ENCODE measurements around the gene NRP1.

NRP1 gene

DNA sequence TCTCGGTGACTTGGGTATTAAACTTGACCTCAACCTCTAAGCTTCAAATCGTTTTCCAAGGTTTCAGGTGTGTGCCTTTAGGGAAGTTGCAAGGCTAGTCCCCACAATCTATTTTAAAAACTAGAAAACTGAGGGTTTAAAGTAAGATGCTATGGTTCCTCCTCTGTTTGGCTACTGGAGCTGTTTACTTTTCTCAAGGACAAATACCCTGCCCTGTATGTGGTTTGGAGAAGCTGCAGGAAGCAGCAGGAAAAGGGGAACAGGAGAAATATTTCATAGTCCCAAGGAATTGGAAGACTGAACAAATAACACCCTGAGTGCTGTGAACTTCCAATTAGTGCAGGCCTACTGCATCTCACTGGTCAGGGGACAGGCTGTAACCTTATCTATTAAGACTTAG is 135.9 kb downstream of the NRP1 start:
- ATAC-seq (ENCODE audit: low read depth), result no peak
- Histone ChIP-seq H3K4me1 (ENCODE audit: insufficient read depth, poor library complexity, severe bottlenecking) (peaks cover 15% of the 10 kb centered on the region), H3K9me3 (ENCODE audit: severe bottlenecking) (no peaks in the 10 kb centered on the region)

DNA sequence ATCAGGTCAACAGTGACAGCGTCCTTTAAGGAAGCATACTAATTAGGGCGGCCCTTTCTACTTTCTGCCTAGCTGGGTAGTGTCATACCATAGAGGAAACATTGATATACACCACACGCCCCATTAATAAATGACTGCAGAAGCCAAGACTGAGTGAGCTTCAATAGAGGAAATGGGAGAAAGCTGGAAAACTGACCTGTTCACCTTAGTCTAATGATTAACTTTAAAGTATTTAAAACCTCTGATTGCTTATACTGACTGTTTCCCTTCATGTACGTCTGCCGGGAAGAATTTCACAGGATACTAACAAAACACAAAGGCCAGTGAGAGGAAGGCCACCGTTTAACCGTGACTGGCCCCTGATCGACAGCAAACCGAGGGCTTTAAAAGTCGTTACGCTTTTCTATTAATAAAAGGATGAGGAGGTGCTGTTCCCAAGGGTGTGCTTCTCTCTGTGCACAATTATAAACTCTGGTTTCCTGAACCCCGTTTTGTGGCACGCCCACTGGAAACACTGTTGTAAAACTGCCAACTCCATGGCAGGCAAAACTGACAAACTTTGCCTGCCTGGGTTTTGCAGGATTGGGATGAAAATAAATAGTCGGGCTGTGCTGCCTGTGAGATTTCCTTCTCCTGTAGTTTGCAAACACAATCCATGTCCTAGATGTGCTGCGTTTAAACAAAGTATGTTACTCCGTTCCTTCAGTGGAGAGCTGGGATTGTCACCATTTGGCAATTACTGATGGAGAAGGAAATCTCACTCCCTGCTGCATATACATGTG is 137.6 kb downstream of the NRP1 start:
- Histone ChIP-seq H3K27ac (ENCODE audit: poor library complexity, severe bottlenecking) (no peak overlapping the region), H3K27me3 (ENCODE audit: insufficient read depth, poor library complexity, severe bottlenecking) (no peaks in the 10 kb centered on the region), H3K4me1 (ENCODE audit: insufficient read depth, poor library complexity, severe bottlenecking) (peaks cover 22% of the 10 kb centered on the region), H3K4me3 (ENCODE audit: severe bottlenecking) (no peak overlapping the region), H3K9me3 (ENCODE audit: severe bottlenecking) (no peaks in the 10 kb centered on the region), H3K36me3 (ENCODE audit: low read depth) (peaks cover 79% of the 10 kb centered on the region)
- ATAC-seq (ENCODE audit: low read depth) (no peak), DNase-seq (ENCODE audit: low spot score) (no peak)
- TF ChIP-seq, protein P1, sequence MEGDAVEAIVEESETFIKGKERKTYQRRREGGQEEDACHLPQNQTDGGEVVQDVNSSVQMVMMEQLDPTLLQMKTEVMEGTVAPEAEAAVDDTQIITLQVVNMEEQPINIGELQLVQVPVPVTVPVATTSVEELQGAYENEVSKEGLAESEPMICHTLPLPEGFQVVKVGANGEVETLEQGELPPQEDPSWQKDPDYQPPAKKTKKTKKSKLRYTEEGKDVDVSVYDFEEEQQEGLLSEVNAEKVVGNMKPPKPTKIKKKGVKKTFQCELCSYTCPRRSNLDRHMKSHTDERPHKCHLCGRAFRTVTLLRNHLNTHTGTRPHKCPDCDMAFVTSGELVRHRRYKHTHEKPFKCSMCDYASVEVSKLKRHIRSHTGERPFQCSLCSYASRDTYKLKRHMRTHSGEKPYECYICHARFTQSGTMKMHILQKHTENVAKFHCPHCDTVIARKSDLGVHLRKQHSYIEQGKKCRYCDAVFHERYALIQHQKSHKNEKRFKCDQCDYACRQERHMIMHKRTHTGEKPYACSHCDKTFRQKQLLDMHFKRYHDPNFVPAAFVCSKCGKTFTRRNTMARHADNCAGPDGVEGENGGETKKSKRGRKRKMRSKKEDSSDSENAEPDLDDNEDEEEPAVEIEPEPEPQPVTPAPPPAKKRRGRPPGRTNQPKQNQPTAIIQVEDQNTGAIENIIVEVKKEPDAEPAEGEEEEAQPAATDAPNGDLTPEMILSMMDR (IDR thresholded peaks at IDR 0.05; ENCODE audit: poor library complexity, severe bottlenecking), result no peak

More for the DNA sequence above, 135.9 kb downstream of the NRP1 start:
- Histone ChIP-seq H3K27ac (ENCODE audit: poor library complexity, severe bottlenecking) (no peak overlapping the region), H3K4me3 (ENCODE audit: severe bottlenecking) (no peak overlapping the region), H3K27me3 (ENCODE audit: insufficient read depth, poor library complexity, severe bottlenecking) (no peaks in the 10 kb centered on the region), H3K36me3 (ENCODE audit: low read depth) (peaks cover 80% of the 10 kb centered on the region)
- no peak for DNase-seq (ENCODE audit: low spot score)
- TF ChIP-seq, protein P1 (IDR thresholded peaks at IDR 0.05; ENCODE audit: poor library complexity, severe bottlenecking), result no peak

DNA sequence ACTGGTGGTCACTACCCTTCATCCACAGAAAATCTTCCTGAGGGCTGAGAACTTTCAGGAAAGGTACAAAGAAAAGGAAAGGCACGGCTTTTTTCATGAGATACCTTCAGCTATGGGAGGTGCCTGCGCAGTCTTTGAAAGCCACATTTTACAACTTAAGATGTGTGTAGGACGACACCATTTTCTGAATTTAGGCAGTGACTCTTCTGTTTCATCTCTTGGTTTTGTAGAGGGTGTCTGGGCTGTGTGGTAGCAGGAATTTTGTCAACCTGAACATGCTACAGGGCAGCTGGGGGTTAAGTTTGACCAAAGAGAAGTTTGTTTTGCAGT is 138.1 kb downstream of the NRP1 start:
- no peaks in the 10 kb centered on the region for H3K27me3 ChIP-seq (ENCODE audit: insufficient read depth, poor library complexity, severe bottlenecking)
- no peak overlapping the region for H3K4me3 ChIP-seq (ENCODE audit: severe bottlenecking)
- peaks cover 76% of the 10 kb centered on the region for H3K36me3 ChIP-seq (ENCODE audit: low read depth)
- DNase-seq (ENCODE audit: low spot score), result no peak
- ATAC-seq (ENCODE audit: low read depth), result no peak
- no peaks in the 10 kb centered on the region for H3K9me3 ChIP-seq (ENCODE audit: severe bottlenecking)
- H3K27ac ChIP-seq (ENCODE audit: poor library complexity, severe bottlenecking), result no peak overlapping the region
- H3K4me1 ChIP-seq (ENCODE audit: insufficient read depth, poor library complexity, severe bottlenecking), result peaks cover 22% of the 10 kb centered on the region
- TF ChIP-seq, protein P1 (IDR thresholded peaks at IDR 0.05; ENCODE audit: poor library complexity, severe bottlenecking), result no peak

DNA sequence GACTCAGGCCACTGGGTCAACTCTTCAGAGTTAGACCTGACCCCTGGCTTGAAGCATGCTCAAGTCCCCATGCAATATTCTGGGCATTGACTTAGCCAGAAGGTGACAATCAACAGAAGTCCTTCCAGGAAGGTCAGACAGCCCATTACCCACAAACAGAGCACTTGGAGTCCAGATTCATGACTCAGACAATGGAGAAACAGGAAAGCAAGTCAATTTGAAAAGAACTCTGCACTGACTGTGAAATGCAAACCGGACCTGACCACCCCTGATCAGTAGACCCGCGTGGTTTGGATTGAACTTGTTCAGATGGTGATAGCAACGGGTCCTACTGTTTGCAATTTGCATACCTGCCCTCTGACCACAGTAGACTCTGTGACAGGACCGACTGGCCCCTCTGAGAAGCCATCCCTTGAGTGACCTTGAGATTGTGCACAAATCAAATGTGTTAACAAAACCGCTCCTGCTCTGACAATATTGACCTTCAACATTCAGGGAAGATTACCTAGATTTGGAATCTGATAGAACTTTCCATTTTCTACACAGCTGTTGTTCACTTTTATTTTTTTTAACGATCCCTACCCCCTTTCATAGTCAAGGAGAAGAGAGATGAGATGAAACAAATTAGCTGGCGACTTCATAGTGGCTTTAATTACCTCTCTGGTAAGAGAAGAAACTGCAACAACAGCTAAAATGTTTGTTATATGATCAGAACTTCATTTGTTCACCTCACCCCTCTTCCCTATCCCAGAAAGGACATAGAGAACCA is 138.7 kb downstream of the NRP1 start:
- ATAC-seq (ENCODE audit: low read depth) (no peak), DNase-seq (ENCODE audit: low spot score) (no peak)
- Histone ChIP-seq H3K9me3 (ENCODE audit: severe bottlenecking) (no peaks in the 10 kb centered on the region), H3K27me3 (ENCODE audit: insufficient read depth, poor library complexity, severe bottlenecking) (no peaks in the 10 kb centered on the region), H3K27ac (ENCODE audit: poor library complexity, severe bottlenecking) (peak overlapping the region; percentile 84), H3K36me3 (ENCODE audit: low read depth) (peaks cover 76% of the 10 kb centered on the region), H3K4me3 (ENCODE audit: severe bottlenecking) (no peak overlapping the region), H3K4me1 (ENCODE audit: insufficient read depth, poor library complexity, severe bottlenecking) (peaks cover 22% of the 10 kb centered on the region)
- TF ChIP-seq, protein P1 (IDR thresholded peaks at IDR 0.05; ENCODE audit: poor library complexity, severe bottlenecking), result no peak
